ENCODE data around the gene KCMF1.

GRCh38 chr2:85088921-85089320 is 118.0 kb downstream of the KCMF1 start:
- TF ChIP-seq EZH2 (IDR thresholded peaks at IDR 0.05; ENCODE audit: low read length), result no peak
- TF ChIP-seq, protein P1, sequence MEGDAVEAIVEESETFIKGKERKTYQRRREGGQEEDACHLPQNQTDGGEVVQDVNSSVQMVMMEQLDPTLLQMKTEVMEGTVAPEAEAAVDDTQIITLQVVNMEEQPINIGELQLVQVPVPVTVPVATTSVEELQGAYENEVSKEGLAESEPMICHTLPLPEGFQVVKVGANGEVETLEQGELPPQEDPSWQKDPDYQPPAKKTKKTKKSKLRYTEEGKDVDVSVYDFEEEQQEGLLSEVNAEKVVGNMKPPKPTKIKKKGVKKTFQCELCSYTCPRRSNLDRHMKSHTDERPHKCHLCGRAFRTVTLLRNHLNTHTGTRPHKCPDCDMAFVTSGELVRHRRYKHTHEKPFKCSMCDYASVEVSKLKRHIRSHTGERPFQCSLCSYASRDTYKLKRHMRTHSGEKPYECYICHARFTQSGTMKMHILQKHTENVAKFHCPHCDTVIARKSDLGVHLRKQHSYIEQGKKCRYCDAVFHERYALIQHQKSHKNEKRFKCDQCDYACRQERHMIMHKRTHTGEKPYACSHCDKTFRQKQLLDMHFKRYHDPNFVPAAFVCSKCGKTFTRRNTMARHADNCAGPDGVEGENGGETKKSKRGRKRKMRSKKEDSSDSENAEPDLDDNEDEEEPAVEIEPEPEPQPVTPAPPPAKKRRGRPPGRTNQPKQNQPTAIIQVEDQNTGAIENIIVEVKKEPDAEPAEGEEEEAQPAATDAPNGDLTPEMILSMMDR (optimal IDR thresholded peaks at IDR 0.05 in 1 of 3, IDR thresholded peaks at IDR 0.05 in 1 of 3, conservative IDR thresholded peaks at IDR 0.05 in 1 of 3; ENCODE audit: extremely low read depth in 1 of 3, insufficient read depth in 2 of 3, low read length in 3 of 3), result no peak
